Kidney epithelial cell (primary cell): ENCODE measurements around the gene OPTC. TPM values are rescaled to one million over a fixed set of nuclear protein-coding genes. Genes with fewer than 3 reads are reported as not detected.

Source experiments
- DNase-seq: peaks from one replicate; pipeline ENCODE4 v3.0.0-alpha.2; 2010; ENCODE audit warnings: low read depth
- H3K27me3 ChIP-seq: 2 replicates; pipeline ENCODE4 v1.6.0; 2011; ENCODE audit warnings: low read length; ENCODE audit not compliant: control insufficient read depth, insufficient read depth
- H3K36me3 ChIP-seq: 2 replicates; pipeline ENCODE4 v1.5.1; 2011; ENCODE audit warnings: low read length; ENCODE audit not compliant: control insufficient read depth, insufficient read depth
- H3K4me3 ChIP-seq: 2 replicates; pipeline ENCODE4 v1.5.1; 2011; ENCODE audit warnings: low read depth, mild to moderate bottlenecking, control low read depth, low read length
- total RNA-seq: library from RNA; depleted of rRNA; stranded (reverse); fragments of >200 nt; gene quantifications from 2 replicates; pipeline ENCODE4 v1.2.3, GENCODE V29; 2015
- TF ChIP-seq, protein P1 (sequence below): IDR thresholded peaks from 2 replicates; pipeline ENCODE4 v1.5.1; 2011; ENCODE audit warnings: mild to moderate bottlenecking, moderate library complexity, low read length, control low read depth, inconsistent platforms; ENCODE audit not compliant: insufficient read depth, poor library complexity, severe bottlenecking

The OPTC gene
- total RNA-seq, 1 donor from 2014 or later = not detected

DNA sequence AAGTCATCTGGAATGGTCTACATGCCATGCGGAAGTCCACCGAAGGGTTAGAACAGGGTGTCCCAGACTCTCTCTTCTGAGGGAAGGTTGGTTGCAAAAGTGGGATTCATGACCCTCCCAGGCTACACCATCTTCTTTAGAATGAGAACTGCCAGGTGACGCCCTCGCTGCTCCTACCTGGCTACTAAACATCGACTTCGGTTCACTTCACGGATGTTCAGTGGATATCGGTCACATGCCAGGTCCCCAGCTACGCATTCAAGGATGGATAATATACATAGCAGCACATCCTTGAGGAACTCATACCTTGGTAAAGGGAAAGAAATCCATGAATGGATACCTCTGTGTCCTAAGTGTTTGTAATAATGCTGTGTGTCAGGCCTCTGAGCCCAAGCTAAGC lies 3.3 kb upstream of the OPTC start:
- peaks cover 9% of the 10 kb centered on the region for H3K27me3 ChIP-seq
- TF ChIP-seq, protein P1, sequence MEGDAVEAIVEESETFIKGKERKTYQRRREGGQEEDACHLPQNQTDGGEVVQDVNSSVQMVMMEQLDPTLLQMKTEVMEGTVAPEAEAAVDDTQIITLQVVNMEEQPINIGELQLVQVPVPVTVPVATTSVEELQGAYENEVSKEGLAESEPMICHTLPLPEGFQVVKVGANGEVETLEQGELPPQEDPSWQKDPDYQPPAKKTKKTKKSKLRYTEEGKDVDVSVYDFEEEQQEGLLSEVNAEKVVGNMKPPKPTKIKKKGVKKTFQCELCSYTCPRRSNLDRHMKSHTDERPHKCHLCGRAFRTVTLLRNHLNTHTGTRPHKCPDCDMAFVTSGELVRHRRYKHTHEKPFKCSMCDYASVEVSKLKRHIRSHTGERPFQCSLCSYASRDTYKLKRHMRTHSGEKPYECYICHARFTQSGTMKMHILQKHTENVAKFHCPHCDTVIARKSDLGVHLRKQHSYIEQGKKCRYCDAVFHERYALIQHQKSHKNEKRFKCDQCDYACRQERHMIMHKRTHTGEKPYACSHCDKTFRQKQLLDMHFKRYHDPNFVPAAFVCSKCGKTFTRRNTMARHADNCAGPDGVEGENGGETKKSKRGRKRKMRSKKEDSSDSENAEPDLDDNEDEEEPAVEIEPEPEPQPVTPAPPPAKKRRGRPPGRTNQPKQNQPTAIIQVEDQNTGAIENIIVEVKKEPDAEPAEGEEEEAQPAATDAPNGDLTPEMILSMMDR = no peak
- H3K36me3 ChIP-seq = no peaks in the 10 kb centered on the region
- no peak overlapping the region for H3K4me3 ChIP-seq
- DNase-seq = no peak

DNA sequence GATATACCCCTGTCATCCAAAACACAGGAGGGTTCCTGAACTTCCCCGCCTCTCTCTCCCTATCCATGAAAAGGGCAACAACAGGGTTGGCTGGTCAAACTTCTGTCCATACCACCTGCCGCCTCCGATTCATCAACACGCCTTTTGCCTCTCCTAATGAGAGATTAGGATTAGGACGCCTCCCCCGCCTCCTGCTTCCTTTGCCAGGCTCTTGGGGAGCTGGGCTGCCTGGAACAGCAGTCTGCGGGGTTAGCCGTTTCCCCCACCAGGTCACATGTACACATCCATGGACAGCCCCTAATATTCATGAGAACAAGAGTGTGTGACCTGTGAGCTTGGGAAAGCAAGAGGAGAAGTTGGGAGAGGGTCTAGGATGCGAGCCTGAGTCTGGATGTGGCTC lies 2.3 kb upstream of the OPTC start:
- no peak overlapping the region for H3K4me3 ChIP-seq
- peaks cover 10% of the 10 kb centered on the region for H3K27me3 ChIP-seq
- no peaks in the 10 kb centered on the region for H3K36me3 ChIP-seq
- TF ChIP-seq, protein P1 = no peak
- no peak for DNase-seq

DNA sequence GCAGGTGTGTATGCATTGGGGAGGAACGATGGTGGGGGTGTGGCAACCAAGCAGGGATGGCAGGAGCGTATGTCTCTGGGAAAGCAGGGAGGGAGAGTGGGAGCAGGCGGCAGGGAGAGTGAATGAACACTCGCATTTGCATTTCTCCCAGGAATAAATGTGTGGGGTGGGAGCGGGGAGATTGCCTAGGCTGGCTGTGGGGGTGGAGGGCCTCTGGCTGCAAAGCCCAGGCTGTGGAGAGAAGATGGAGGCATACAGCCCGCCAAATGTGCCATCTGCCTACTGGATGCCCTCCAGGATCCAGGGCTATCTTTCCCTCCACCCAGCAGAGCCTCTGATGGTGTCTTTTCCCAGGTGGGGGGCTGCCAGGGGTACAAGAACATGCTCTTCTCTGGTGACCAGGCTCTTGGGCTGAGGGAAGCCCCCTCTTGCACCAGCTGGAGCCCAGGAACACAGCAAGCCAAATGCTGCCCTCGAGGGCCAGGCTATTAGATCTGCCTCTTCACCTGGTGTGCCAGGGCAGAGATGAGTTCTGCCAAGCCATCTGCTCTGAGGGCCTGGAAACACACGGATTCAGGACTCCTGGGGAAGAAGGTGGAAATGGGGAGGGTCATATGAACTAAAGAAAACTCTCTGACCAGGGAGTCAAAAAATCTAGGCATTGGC lies 1.7 kb upstream of the OPTC start:
- DNase-seq = no peak
- TF ChIP-seq, protein P1 = no peak

DNA sequence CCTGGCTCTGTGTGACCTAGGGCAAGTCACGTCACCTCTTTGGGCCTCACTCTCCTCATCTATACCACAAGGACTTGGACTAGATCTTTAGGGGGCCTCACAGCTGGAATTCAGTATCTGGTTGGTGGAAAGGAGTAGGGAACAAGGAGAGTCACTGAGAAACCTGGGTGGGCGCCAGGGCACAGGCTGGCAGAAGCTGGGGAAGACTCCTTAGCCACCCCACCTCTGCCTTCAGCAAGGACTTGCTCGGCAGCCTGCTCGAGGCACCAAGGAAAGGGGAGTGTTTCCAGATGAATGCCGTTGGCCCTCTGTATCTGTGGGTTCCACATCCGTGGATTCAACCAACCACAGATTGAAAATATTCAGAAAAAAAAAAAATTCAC lies 1.2 kb upstream of the OPTC start:
- H3K4me3 ChIP-seq = no peak overlapping the region
- peaks cover 13% of the 10 kb centered on the region for H3K27me3 ChIP-seq
- no peaks in the 10 kb centered on the region for H3K36me3 ChIP-seq
- TF ChIP-seq, protein P1 = no peak
- DNase-seq = no peak

More for the DNA sequence above, 1.7 kb upstream of the OPTC start:
- Histone ChIP-seq H3K4me3 (no peak overlapping the region), H3K27me3 (peaks cover 13% of the 10 kb centered on the region), H3K36me3 (no peaks in the 10 kb centered on the region)

DNA sequence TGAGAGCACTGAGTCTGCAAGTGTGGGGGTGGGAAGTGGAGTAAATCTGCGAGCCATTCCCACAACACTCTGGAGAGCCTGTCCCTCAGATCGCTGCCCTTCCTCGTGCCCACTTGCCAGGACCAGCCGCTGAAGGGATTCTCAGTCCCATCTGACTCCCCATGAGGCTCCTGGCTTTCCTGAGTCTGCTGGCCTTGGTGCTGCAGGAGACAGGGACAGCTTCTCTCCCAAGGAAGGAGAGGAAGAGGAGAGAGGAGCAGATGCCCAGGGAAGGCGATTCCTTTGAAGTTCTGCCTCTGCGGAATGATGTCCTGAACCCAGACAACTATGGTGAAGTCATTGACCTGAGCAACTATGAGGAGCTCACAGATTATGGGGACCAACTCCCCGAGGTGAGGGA lies 1.9 kb downstream of the OPTC start:
- H3K36me3 ChIP-seq = no peaks in the 10 kb centered on the region
- TF ChIP-seq, protein P1 = no peak

DNA sequence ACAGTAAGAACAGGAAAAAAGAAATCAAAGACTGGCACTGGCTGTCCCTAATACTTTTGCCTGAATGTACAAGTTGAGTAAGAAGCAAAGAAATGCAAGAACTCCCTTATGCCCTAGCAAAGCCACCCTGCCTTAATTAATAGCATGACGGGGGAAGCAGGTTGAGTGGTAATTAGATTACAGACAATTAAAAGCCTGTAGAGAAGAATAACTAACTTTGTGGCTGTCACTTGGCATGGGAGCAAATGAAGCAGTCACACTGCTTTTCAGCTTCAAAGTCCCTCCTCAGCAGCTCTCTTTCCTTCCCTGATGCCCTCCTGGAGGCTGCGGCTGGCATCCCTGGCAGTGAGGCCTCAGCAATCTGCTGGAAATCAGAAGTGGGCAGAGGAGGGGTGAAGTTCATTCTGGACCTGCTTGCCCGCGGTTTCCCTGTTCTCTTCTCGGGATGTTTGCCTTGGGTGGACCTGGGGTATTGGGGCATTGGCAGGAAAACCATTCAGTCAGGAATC lies 3.4 kb downstream of the OPTC start:
- Histone ChIP-seq H3K36me3 (no peaks in the 10 kb centered on the region), H3K4me3 (no peak overlapping the region), H3K27me3 (peaks cover 5% of the 10 kb centered on the region)
- TF ChIP-seq, protein P1 = no peak
- no peak for DNase-seq

More for the DNA sequence above, 1.9 kb downstream of the OPTC start:
- Histone ChIP-seq H3K27me3 (peaks cover 12% of the 10 kb centered on the region), H3K4me3 (no peak overlapping the region)
- no peak for DNase-seq
